ENCODE data around the gene SLC2A6.

Gene SLC2A6

GRCh38 chr9:133484671-133485437 lies 6.0 kb upstream of the SLC2A6 start:
- in situ Hi-C loops (cut with HindIII; ENCODE audit: low sequenced_read_pairs) = no loop called here

- in situ Hi-C loops (cut with HindIII; ENCODE audit: low sequenced_read_pairs) = no loop called here
These were observed 4.7 kb upstream of the SLC2A6 start for GRCh38 chr9:133483611-133484010.

GRCh38 chr9:133477992-133478850 lies 678 bp downstream of the SLC2A6 start:
- in situ Hi-C loops (cut with HindIII; ENCODE audit: low sequenced_read_pairs) = no loop called here

GRCh38 chr9:133477461-133477860 lies 1.4 kb downstream of the SLC2A6 start:
- in situ Hi-C loops (cut with HindIII; ENCODE audit: low sequenced_read_pairs) = no loop called here

- in situ Hi-C loops (cut with HindIII; ENCODE audit: low sequenced_read_pairs) = no loop called here
These were observed 2.0 kb downstream of the SLC2A6 start for GRCh38 chr9:133476941-133477340.

- in situ Hi-C loops (cut with HindIII; ENCODE audit: low sequenced_read_pairs) = no loop called here
These were observed 2.6 kb downstream of the SLC2A6 start for GRCh38 chr9:133476036-133476931.

- in situ Hi-C loops (cut with HindIII; ENCODE audit: low sequenced_read_pairs) = no loop called here
These were observed 3.4 kb downstream of the SLC2A6 start for GRCh38 chr9:133475292-133476012.

GRCh38 chr9:133474853-133475252 lies 4.0 kb downstream of the SLC2A6 start:
- in situ Hi-C loops (cut with HindIII; ENCODE audit: low sequenced_read_pairs) = no loop called here

- in situ Hi-C loops (cut with HindIII; ENCODE audit: low sequenced_read_pairs) = no loop called here
These were observed 4.7 kb downstream of the SLC2A6 start for GRCh38 chr9:133474215-133474614.

GRCh38 chr9:133473743-133474142 lies 5.2 kb downstream of the SLC2A6 start:
- in situ Hi-C loops (cut with HindIII; ENCODE audit: low sequenced_read_pairs) = no loop called here

GRCh38 chr9:133472753-133473378 lies 6.0 kb downstream of the SLC2A6 start:
- in situ Hi-C loops (cut with HindIII; ENCODE audit: low sequenced_read_pairs) = no loop called here

GRCh38 chr9:133472277-133472645 lies 6.6 kb downstream of the SLC2A6 start:
- in situ Hi-C loops (cut with HindIII; ENCODE audit: low sequenced_read_pairs) = no loop called here

- in situ Hi-C loops (cut with HindIII; ENCODE audit: low sequenced_read_pairs) = no loop called here
These were observed 7.2 kb downstream of the SLC2A6 start for GRCh38 chr9:133471551-133472276.

- in situ Hi-C loops (cut with HindIII; ENCODE audit: low sequenced_read_pairs) = no loop called here
These were observed 7.9 kb downstream of the SLC2A6 start for GRCh38 chr9:133470988-133471387.

GRCh38 chr9:133470427-133470924 lies 8.4 kb downstream of the SLC2A6 start:
- in situ Hi-C loops (cut with HindIII; ENCODE audit: low sequenced_read_pairs) = no loop called here

GRCh38 chr9:133468777-133469421 lies 10.0 kb downstream of the SLC2A6 start:
- in situ Hi-C loops (cut with HindIII; ENCODE audit: low sequenced_read_pairs) = loop anchor here (5.0 kb wide), 2 partner anchors 52 to 92 kb away; partner anchors contain the start of genes REXO4, STKLD1 and SURF4

- in situ Hi-C loops (cut with HindIII; ENCODE audit: low sequenced_read_pairs) = loop anchor here (5.0 kb wide), 2 partner anchors 51 to 91 kb away; partner anchors contain the start of genes REXO4, STKLD1 and SURF4
These were observed 10.5 kb downstream of the SLC2A6 start for GRCh38 chr9:133468374-133468773.

- in situ Hi-C loops (cut with HindIII; ENCODE audit: low sequenced_read_pairs) = loop anchor here (5.0 kb wide), 2 partner anchors 50 to 90 kb away; partner anchors contain the start of genes REXO4, STKLD1 and SURF4
These were observed 11.8 kb downstream of the SLC2A6 start for GRCh38 chr9:133467101-133467500.
